GM12892 (cell line): ENCODE measurements around the gene EPB41.

ENCODE experiments used
- POLR2A ChIP-seq: IDR thresholded peaks from 2 replicates; pipeline ENCODE4 v1.6.1; 2011; ENCODE audit warnings: low read depth, low read length, control low read depth
- POLR2AphosphoS5 ChIP-seq: IDR thresholded peaks from 2 replicates; pipeline ENCODE4 v1.6.1; 2011; ENCODE audit warnings: low read depth, low read length, control low read depth
- TAF1 ChIP-seq: IDR thresholded peaks from 2 replicates; pipeline ENCODE4 v1.6.1; 2011; ENCODE audit warnings: low read depth, mild to moderate bottlenecking, control low read depth, low read length, borderline replicate concordance

GRCh38 chr1:28865997-28866650 is 48.2 kb upstream of the EPB41 start:
- no peak for TF ChIP-seq TAF1
- no peak for TF ChIP-seq POLR2A
- no peak for TF ChIP-seq POLR2AphosphoS5
